HG02798 (cell line): Measurements from ENCODE around the gene FOXL2.

ENCODE experiments used
- ATAC-seq: cut with Tn5 transposase; IDR thresholded peaks from one replicate; pipeline ENCODE4 v1.9.1; 2021; ENCODE audit warnings: mild to moderate bottlenecking; ENCODE audit not compliant: unreplicated experiment, poor library complexity

The FOXL2 gene

GRCh38 chr3:138946663-138947494, at the start of gene FOXL2, which contains the start of gene FOXL2NB:
Gene FOXL2 (minus strand): TSS chr3:138947137. CDS start chr3:138946722, 415 bp downstream.
Gene FOXL2NB (plus strand): TSS chr3:138947217. CDS start chr3:138947365, 148 bp downstream.
- ATAC-seq = no peak

GRCh38 chr3:138995706-138996105, 48.8 kb upstream of the FOXL2 start:
- ATAC-seq = no peak

GRCh38 chr3:138987181-138987580, 40.2 kb upstream of the FOXL2 start:
- ATAC-seq = no peak

- ATAC-seq = no peak
These were observed 39.0 kb upstream of the FOXL2 start for GRCh38 chr3:138985932-138986331.

- ATAC-seq = no peak
These were observed 37.9 kb upstream of the FOXL2 start for GRCh38 chr3:138984816-138985215.

- ATAC-seq = no peak
These were observed 29.1 kb upstream of the FOXL2 start for GRCh38 chr3:138976047-138976446.

- no peak for ATAC-seq
These were observed 28.4 kb upstream of the FOXL2 start for GRCh38 chr3:138975351-138975750.

- no peak for ATAC-seq
These were observed 27.5 kb upstream of the FOXL2 start for GRCh38 chr3:138974462-138974861.

GRCh38 chr3:138972941-138973340, 26.0 kb upstream of the FOXL2 start:
- ATAC-seq = no peak

GRCh38 chr3:138971766-138972320, 24.9 kb upstream of the FOXL2 start:
- no peak for ATAC-seq

- no peak for ATAC-seq
These were observed 18.0 kb upstream of the FOXL2 start for GRCh38 chr3:138964923-138965322.

- no peak for ATAC-seq
These were observed 17.3 kb upstream of the FOXL2 start for GRCh38 chr3:138964264-138964663.

GRCh38 chr3:138962854-138963560, 16.1 kb upstream of the FOXL2 start:
- ATAC-seq = no peak

GRCh38 chr3:138960417-138960852, 13.5 kb upstream of the FOXL2 start:
- ATAC-seq = no peak

- no peak for ATAC-seq
These were observed 3.8 kb upstream of the FOXL2 start for GRCh38 chr3:138950701-138951100.

- no peak for ATAC-seq
These were observed 3.2 kb upstream of the FOXL2 start for GRCh38 chr3:138950006-138950644.

- no peak for ATAC-seq
These were observed 2.6 kb upstream of the FOXL2 start for GRCh38 chr3:138949445-138950005.

- ATAC-seq = no peak
These were observed 2.1 kb upstream of the FOXL2 start for GRCh38 chr3:138949002-138949418.

- no peak for ATAC-seq
These were observed 1.5 kb upstream of the FOXL2 start for GRCh38 chr3:138948371-138949001.
